ENCODE measurements around the gene NECAP2. TPM values are rescaled to one million over a fixed set of nuclear protein-coding genes. Genes with fewer than 3 reads are reported as not detected.

Gene NECAP2
- total RNA-seq, 1 donor, result 76.0 TPM

DNA sequence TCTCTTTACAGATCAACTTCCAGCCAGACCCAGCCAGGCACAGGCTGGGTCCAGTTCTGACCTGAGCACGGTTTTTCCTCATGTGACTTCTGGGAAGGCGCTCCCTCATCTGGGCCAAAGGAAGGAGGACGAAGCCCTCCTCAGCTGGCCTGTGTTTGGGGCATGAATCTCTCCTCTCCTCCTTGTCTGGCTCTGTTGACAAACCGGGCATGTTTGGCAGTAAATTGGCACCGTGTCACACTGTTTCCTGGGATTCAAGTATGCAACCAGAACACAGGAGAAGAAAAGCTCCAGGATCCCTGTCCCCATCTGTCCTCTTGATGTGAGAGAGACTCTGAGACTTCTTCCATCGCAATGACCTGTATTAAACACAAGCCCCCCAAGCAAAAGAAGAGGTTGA, 18.3 kb downstream of the NECAP2 start:
- TF ChIP-seq, protein P1, sequence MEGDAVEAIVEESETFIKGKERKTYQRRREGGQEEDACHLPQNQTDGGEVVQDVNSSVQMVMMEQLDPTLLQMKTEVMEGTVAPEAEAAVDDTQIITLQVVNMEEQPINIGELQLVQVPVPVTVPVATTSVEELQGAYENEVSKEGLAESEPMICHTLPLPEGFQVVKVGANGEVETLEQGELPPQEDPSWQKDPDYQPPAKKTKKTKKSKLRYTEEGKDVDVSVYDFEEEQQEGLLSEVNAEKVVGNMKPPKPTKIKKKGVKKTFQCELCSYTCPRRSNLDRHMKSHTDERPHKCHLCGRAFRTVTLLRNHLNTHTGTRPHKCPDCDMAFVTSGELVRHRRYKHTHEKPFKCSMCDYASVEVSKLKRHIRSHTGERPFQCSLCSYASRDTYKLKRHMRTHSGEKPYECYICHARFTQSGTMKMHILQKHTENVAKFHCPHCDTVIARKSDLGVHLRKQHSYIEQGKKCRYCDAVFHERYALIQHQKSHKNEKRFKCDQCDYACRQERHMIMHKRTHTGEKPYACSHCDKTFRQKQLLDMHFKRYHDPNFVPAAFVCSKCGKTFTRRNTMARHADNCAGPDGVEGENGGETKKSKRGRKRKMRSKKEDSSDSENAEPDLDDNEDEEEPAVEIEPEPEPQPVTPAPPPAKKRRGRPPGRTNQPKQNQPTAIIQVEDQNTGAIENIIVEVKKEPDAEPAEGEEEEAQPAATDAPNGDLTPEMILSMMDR (IDR thresholded peaks at IDR 0.05; ENCODE audit: extremely low read depth, low read depth, low read length), result no peak
- no peak overlapping the region for H3K4me3 ChIP-seq (ENCODE audit: insufficient read depth, low read length)
- H3K4me2 ChIP-seq (ENCODE audit: insufficient read depth, low read length), result no peak overlapping the region
- no peak overlapping the region for H3K27ac ChIP-seq (ENCODE audit: low read depth, low read length)
- DNase-seq (ENCODE audit: insufficient read length, low spot score, missing footprints), result no peak
- peaks cover 6% of the 10 kb centered on the region for H4K20me1 ChIP-seq (ENCODE audit: insufficient read depth, low read length)
- no peak overlapping the region for H2AFZ ChIP-seq (ENCODE audit: low read length)
- no peaks in the 10 kb centered on the region for H3K4me1 ChIP-seq (ENCODE audit: insufficient read depth, low read length)
- H3K36me3 ChIP-seq (ENCODE audit: insufficient read depth, low read length), result peaks cover 79% of the 10 kb centered on the region
- no peaks in the 10 kb centered on the region for H3K27me3 ChIP-seq (ENCODE audit: insufficient read depth, low read length)
- no peaks in the 10 kb centered on the region for H3K9me3 ChIP-seq (ENCODE audit: low read depth, low read length)
- H3K79me2 ChIP-seq (ENCODE audit: insufficient read depth, low read length), result no peaks in the 10 kb centered on the region

DNA sequence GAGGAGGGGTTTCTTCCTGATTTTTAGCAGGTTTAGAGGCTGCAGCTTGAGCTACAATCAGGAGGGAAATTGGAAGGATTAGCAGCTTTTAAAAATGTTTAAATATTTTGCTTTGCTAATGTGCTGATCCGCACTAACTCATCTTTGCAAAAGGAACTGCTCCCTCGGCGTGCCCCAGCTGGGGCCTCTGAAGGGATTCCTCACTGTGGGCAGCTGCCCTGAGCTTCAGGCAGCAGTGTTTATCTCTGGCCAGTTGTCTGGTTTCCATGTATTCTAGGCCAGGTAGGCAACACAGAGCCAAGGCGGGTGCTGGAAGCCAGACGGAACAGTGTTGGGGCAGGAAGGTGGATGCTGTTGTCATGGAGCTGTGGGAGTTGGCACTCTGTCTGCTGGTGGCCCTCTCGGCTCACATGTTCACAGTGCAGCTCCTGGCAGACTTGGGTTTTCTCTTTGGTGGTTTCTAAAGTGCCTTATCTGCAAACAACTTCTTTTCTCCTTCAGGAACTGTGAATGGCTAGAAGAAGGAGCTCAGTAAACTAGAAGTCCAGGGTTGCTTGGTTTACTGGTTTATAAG, 18.9 kb downstream of the NECAP2 start:
- H4K20me1 ChIP-seq (ENCODE audit: insufficient read depth, low read length), result peaks cover 6% of the 10 kb centered on the region
- peak; percentile 64 for DNase-seq (ENCODE audit: insufficient read length, low spot score, missing footprints)
- H3K4me1 ChIP-seq (ENCODE audit: insufficient read depth, low read length), result no peaks in the 10 kb centered on the region
- no peak overlapping the region for H3K27ac ChIP-seq (ENCODE audit: low read depth, low read length)
- TF ChIP-seq, protein P1 (IDR thresholded peaks at IDR 0.05; ENCODE audit: extremely low read depth, low read depth, low read length), result no peak
- no peaks in the 10 kb centered on the region for H3K79me2 ChIP-seq (ENCODE audit: insufficient read depth, low read length)
- H3K4me3 ChIP-seq (ENCODE audit: insufficient read depth, low read length), result no peak overlapping the region
- no peak overlapping the region for H3K4me2 ChIP-seq (ENCODE audit: insufficient read depth, low read length)
- H3K27me3 ChIP-seq (ENCODE audit: insufficient read depth, low read length), result no peaks in the 10 kb centered on the region
- peaks cover 76% of the 10 kb centered on the region for H3K36me3 ChIP-seq (ENCODE audit: insufficient read depth, low read length)
- H3K9me3 ChIP-seq (ENCODE audit: low read depth, low read length), result no peaks in the 10 kb centered on the region
- H2AFZ ChIP-seq (ENCODE audit: low read length), result no peak overlapping the region

DNA sequence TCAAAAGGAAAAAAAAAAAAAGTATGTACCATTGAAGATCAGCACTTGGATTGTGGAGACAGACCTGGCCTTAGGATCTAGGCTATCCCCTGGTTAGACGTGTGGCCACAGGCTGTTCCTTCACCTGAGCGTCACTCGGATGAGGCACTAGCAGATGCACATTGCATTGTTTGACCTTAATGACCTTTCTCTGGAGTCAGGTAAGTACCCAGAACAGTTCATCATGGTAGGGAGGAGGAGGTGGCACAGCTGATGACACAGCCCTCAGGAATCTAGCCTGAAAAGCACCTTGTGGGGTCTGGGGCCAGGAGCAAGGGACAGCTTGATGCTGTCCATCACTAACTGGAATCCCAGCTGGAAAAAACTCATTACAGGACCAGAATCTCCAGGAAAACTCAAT, 21.2 kb downstream of the NECAP2 start:
- Histone ChIP-seq H3K4me1 (ENCODE audit: insufficient read depth, low read length) (no peaks in the 10 kb centered on the region), H3K36me3 (ENCODE audit: insufficient read depth, low read length) (peaks cover 62% of the 10 kb centered on the region), H3K27ac (ENCODE audit: low read depth, low read length) (no peak overlapping the region), H3K9me3 (ENCODE audit: low read depth, low read length) (no peaks in the 10 kb centered on the region), H3K4me3 (ENCODE audit: insufficient read depth, low read length) (no peak overlapping the region), H3K27me3 (ENCODE audit: insufficient read depth, low read length) (no peaks in the 10 kb centered on the region), H3K4me2 (ENCODE audit: insufficient read depth, low read length) (no peak overlapping the region), H4K20me1 (ENCODE audit: insufficient read depth, low read length) (no peaks in the 10 kb centered on the region), H2AFZ (ENCODE audit: low read length) (no peak overlapping the region), H3K79me2 (ENCODE audit: insufficient read depth, low read length) (no peaks in the 10 kb centered on the region)
- no peak for DNase-seq (ENCODE audit: insufficient read length, low spot score, missing footprints)
- TF ChIP-seq, protein P1 (IDR thresholded peaks at IDR 0.05; ENCODE audit: extremely low read depth, low read depth, low read length), result no peak

DNA sequence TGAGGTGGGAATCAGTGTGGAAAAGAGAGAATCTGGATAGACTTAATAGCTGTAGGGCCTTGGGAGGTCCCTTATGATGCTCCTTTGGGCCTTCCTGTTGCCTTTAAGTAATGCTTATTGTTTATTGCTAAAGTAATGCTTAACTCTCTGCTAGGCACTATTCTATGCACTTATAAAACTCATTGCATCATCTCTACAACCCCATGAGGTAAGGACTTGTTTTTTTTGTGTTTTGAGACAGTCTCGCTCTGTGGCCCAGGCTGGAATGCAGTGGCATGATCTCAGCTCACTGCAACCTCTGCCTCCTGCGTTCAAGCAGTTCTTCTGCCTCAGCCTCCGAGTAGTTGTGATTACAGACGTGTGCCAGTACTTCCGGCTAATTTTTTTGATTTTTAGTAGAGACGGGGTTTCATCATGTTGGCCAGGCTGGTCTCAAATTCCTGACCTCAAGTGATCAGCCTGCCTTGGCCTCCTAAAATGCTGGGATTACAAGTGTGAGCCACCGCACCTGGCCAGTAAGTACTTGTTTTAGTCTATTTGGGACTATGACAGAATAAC, 22.3 kb downstream of the NECAP2 start:
- Histone ChIP-seq H4K20me1 (ENCODE audit: insufficient read depth, low read length) (no peaks in the 10 kb centered on the region), H3K4me3 (ENCODE audit: insufficient read depth, low read length) (no peak overlapping the region), H3K36me3 (ENCODE audit: insufficient read depth, low read length) (peaks cover 54% of the 10 kb centered on the region), H3K79me2 (ENCODE audit: insufficient read depth, low read length) (no peaks in the 10 kb centered on the region), H3K9me3 (ENCODE audit: low read depth, low read length) (no peaks in the 10 kb centered on the region), H3K27ac (ENCODE audit: low read depth, low read length) (no peak overlapping the region), H3K27me3 (ENCODE audit: insufficient read depth, low read length) (no peaks in the 10 kb centered on the region), H3K4me1 (ENCODE audit: insufficient read depth, low read length) (no peaks in the 10 kb centered on the region), H3K4me2 (ENCODE audit: insufficient read depth, low read length) (no peak overlapping the region), H2AFZ (ENCODE audit: low read length) (no peak overlapping the region)
- TF ChIP-seq, protein P1 (IDR thresholded peaks at IDR 0.05; ENCODE audit: extremely low read depth, low read depth, low read length), result no peak
- DNase-seq (ENCODE audit: insufficient read length, low spot score, missing footprints), result no peak

Measured in osteoblast (primary cell).